H1 (cell line): ENCODE results near the gene LTC4S.

ENCODE experiments used
- GTF2F1 ChIP-seq: IDR thresholded peaks from 2 replicates; pipeline ENCODE4 v1.6.1; 2012; ENCODE audit warnings: low read depth, low read length, improper control_type of control experiment, borderline replicate concordance
- POLR2A ChIP-seq, 2 experiments: IDR thresholded peaks; 1 replicate in 1 of 2; 2 replicates in 1 of 2; pipeline ENCODE4 v1.6.1; 2011; ENCODE audit warnings: low read depth in 2 of 2, low read length in 2 of 2, mild to moderate bottlenecking in 2 of 2; ENCODE audit errors: control extremely low read depth in 1 of 2
- RAD21 ChIP-seq, 2 experiments: IDR thresholded peaks in 1 of 2; conservative IDR thresholded peaks in 1 of 2; 2 replicates each; pipeline ENCODE4 v1.6.1; 2011; ENCODE audit warnings: low read depth in 2 of 2, low read length in 2 of 2, improper control_type of control experiment in 1 of 2, inconsistent platforms in 1 of 2, mild to moderate bottlenecking in 1 of 2, moderate library complexity in 1 of 2
- RXRA ChIP-seq: IDR thresholded peaks from 2 replicates; pipeline ENCODE4 v1.6.1; 2011; ENCODE audit warnings: low read depth, mild to moderate bottlenecking, low read length, moderate library complexity; ENCODE audit not compliant: insufficient read depth
- TEAD4 ChIP-seq: IDR thresholded peaks from 2 replicates; pipeline ENCODE4 v1.6.1; 2012; ENCODE audit warnings: low read depth, low read length, inconsistent platforms, mixed read lengths

DNA sequence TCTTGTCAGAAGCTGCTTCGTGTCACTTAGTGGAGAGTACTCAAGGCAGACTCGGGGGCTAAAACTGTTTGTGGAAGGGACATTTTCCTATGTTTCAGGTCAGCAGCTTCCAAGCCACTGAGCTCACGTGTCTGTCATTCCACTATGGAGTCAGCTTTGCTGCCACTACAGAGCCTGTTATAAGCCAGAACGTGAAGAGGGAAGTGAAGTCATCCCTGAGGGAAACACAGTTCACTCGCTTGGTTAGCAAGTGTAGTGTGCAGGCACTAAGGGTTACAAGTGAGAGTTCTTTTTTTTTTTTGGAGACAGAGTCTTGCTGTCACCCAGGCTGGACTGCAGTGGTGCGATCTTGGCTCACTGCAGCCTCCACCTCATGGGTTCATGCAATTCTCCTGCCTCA lies 24.5 kb upstream of the LTC4S start:
- TF ChIP-seq GTF2F1 (no peak), TEAD4 (no peak), RXRA (no peak), RAD21 (IDR thresholded peaks at IDR 0.05 in 1 of 2, conservative IDR thresholded peaks at IDR 0.05 in 1 of 2; ENCODE audit: low read depth in 2 of 2, low read length in 2 of 2) (no peak), POLR2A (IDR thresholded peaks at IDR 0.05; ENCODE audit: control extremely low read depth in 1 of 2, low read depth in 2 of 2, low read length in 2 of 2) (no peak)
